Prostate gland (tissue), 2 donors: Measurements from ENCODE around the gene CERS6.

Source experiments
- CTCF ChIP-seq, 4 experiments: fragments of 200-600 bp in 2 of 4; fragments of 450-650 bp in 2 of 4; sonication (generic) in 2 of 4; IDR thresholded peaks; 1 replicate in 3 of 4; 2 replicates in 1 of 4; pipeline ENCODE4 v1.5.1; 2016 to 2019; ENCODE audit warnings: antibody characterized with exemption in 4 of 4, mild to moderate bottlenecking in 2 of 4, moderate library complexity in 2 of 4
- POLR2A ChIP-seq: fragments of 450-650 bp; IDR thresholded peaks from one replicate; pipeline ENCODE4 v1.6.1; 2016; ENCODE audit warnings: antibody characterized with exemption, mild to moderate bottlenecking

- TF ChIP-seq CTCF (IDR thresholded peaks at IDR 0.05), result no peak
- TF ChIP-seq POLR2A, result no peak
Observed at GRCh38 chr2:168438553-168438952, 17.5 kb upstream of the CERS6 start.
